GM19238 (cell line): ENCODE data around the gene WIPI1.

ENCODE experiments used
- DNase-seq: peaks from one replicate; pipeline ENCODE4 v3.0.0; 2011; ENCODE audit warnings: low spot score; ENCODE audit not compliant: insufficient read length

WIPI1 gene

DNA sequence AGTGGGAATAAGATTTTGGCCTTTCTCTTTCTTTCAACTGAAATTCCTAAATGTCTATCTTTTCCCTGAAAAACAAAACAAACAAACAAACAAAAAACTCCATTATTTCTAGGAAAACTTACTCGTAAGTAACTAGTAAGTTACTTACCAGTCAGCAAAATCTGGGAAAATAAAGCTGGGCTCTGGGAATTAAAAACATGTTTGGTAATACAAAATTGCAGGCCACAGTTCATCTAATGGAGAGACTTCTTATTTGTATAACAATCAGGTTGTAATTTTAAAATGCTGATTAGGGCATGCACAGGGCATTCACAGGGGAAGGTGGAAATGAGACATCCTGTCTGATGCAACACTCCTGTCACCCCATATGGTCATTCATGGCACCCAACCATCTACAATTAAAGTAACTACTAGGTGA is 3.8 kb upstream of the WIPI1 start:
- no peak for DNase-seq

DNA sequence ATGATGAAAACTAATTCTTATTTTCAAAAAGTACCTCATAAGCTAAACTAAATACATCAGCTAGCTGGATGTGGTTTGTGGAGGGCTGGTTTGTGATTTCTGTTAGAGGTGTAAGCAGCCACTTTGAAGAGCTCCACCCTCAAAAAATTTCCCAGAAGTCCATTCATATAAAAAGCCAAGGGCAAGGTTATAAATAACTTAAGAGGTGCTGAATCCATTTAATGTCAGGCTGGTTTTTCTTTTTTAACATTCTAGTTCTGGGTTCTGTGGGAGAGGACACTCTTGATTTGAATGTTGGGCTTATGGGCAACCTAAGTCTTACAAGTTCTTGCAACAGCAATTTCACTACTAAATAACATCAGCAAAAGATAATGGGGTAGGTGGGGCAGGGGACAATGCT is 3.4 kb upstream of the WIPI1 start:
- no peak for DNase-seq

DNA sequence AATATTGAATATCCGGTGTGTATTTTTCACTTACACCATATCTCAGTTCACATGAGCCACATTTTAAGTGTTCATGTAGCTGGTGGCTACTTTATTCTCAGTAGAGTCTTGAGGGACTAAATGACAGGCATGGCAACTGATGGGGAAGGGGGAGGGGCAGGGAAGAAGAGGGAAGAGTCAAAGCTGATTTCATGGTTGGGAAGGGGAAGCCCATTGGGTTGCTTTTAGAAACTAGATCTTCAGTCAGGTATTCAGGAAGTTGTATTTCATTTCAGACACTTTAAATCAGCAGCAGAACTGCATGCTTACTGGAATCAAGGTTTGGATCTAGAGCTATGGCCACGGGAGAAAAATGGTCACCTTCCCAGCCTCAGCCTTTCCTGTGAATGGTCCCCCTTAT is 2.9 kb upstream of the WIPI1 start:
- DNase-seq, result no peak

DNA sequence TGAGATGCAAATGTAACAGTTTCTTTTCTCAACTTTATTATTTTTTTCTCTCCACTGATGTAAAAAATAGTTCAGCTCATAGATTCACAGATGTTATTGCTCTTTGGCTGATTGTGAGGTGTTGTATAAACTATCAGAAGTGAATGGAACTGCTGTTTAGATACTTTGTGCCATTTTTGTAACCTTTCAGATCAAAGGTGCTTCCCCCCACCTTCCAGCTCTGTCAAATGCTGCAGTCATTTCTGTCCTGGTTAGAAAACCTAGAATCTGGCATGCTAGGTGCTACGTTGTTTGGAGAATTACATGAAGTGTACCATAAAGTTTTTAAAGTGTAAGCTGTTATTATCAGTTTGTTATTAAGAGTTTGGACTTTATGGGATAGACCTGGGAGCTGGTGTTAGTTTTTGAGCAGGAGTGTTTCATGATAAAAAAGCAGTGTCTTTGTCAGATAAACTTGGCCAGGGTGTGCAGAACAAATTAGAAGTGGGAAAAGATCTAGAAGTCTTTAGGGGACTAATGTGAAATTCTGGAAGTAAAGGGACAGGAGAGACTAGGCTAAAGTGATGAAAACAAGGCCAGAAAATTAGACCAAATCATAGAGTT is 1.8 kb upstream of the WIPI1 start:
- DNase-seq, result no peak

DNA sequence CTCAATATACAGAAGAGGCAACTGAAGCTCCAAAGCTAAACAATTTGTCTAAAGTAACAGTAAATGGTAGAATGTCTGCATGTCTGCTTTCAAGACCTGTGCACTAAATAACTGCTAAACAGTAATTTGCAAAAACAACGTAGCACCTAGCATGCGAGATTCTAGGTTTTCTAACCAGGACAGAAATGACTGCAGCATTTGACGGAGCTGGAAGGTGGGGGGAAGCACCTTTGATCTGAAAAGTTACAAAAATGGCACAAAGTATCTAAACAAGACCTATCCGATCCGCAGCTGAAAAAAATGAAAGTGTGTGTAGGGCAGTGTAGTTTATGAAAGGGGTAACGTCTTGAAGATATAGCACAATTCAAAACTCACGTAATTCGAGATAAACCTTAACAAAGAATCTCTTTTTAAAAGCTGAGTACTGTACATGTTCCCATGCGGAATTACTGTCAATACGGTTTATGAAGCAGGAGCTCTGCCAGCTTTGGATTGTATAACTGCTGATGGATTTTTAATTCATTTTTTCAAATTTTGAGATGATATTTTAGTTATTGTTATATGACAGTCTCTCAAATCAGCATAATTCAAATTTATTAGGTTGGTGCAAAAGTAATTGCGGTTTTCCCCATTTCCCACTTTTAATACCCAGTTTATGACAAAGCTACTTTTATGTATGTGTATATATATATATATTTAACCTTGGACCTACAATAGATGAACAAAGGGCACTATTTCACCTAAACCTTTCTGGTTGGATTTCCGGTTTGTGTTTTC is 1.2 kb upstream of the WIPI1 start:
- DNase-seq, result no peak

DNA sequence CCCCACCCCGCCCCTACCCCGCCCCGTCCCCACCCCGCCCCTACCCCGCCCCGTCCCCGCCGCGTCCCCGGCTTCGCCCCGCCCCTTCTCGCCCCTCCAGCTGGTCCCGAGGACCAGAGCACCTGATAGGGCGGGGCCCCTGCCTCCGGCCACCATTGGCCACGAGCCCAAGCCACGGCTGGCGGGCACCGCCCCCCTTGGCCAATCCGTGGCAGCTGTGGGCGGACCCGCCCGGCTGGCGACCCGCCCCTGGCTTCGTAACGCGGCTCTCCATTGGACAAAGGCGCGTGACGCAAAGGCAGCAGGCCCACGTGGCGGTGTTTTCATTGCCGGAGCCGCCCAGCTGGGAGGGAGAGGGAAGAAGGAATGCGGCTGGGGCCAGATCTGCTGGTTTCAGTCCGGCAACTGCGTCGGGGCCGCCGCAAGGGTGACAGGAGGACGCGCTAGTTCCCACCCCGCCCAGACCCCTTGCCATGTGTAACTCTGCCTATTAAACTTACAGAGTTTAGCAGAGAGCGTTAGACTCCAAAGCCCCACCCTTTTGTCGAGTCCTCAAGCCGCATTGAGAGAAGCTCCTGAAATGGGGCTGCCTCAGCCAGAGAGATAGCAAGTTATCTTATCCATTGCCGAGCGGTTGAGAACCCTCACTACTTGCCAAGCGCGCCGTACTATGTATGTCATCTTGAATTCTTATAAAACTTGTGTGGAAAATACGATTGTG is 403 bp upstream of the WIPI1 start:
- peak; percentile 88 for DNase-seq

DNA sequence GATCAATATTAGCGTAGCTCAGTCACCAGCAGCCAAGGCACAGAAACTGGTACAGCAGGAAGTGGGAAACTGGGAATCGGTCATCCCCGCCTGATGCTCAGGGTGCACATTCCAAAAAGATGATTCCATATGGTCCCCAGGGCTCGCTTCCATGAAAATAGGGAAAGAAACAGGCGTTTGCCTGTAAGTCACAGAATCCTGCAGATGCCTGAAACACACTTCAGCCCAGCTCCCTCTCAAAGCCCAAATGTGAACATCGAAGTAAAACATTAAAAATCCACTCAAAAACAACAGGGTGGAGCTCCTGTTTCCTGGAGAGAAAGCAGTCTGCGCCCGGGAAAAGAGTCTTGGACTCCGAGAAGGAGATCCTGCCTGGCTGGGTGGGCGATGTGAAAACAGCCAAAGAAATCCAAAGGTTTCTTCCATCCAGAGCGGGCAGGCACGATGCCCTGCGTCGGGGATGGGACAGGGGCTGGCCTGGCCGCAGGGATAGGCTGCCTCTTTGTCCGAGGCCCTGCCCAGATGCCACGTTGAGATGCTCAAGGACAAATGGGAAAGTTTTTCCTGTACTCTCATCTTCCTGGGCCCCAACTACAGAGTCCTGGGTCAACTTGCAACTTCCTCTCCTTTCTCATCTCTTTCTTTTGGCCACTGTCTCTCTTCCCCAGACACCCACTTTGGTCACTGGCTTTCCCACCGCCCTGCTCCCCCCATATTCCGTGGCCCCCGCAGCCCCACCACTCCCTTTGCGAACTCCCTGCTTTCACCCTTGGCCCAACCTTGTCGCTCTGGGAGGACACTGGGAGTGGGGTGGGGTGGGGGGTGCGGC is 743 bp downstream of the WIPI1 start:
- DNase-seq, result no peak

DNA sequence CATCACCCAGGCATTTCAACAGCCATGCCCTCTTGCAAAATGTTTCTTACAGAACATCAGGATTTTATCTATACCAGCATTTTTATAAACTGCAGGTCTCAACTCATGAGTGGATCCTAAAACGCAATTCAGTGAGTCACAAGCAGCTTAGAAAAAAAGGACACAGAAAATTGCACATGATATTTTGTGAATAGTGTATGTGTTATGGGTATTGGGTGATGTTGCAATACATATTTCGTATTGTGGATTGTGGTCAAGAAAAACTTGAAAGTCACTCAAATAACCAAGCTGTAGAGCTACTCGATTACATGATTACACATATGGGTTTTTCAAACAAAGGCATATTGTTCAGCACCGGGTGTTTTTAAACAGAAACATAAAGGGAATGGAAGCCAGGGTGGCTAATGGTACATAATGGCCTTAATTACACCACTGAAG is 1.4 kb downstream of the WIPI1 start:
- no peak for DNase-seq

DNA sequence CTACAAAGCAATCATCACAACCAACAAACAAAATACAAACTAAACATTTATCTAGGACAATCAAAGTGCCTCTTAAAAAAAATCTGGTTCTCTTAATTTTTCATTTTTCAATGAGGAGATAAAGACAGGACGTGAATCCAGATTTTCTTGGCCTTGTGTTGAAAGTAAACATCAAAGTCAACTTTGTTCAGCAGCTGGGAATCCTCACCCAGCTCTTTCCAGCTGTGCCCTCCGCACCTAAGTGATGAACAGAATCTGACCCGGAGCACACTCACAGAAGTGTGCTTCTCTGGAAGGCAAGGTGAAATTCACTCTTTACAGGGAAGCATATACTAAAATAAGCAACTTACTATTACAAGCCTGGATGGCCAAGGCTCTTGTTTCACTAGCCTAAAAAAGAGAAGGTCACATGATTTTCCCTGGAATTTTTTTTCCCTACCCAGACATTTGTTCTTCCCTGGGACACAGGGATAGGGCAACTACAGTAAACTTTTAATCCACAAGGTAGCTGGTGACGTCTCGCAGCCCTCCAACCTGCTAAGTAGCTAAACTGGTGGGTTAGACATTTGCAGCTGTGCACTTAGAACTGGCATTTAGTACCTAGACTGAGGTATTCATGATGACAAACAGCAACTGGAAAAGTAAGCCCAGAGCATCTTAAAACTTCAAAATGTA is 3.2 kb downstream of the WIPI1 start:
- DNase-seq, result no peak

DNA sequence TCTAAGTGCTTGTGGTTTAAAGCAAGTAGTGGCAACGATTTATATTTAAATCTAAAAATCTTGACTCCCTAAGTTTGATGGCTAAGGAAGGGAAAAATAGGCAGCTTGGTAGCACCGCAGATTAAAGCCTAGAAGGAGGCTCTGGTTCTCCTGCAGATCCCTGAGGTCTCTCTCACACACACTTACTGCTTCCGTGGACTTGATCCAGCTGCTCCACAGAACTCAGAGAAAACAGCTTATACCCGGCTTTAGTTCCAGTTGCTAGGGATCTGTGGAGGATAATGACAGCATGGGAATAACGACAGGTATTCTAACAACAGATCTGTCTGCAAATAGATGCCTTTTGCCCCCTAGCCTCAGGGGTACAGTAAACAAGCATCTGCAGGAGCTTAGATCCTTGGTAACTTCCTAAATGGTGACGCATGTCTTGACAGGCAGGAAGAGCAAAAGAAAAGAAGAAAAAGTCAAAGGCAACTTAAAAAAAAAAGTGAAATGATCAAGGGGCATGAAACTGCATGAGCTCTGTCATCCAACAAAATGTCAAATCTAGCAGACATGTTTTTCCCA is 4.5 kb downstream of the WIPI1 start:
- DNase-seq, result no peak

DNA sequence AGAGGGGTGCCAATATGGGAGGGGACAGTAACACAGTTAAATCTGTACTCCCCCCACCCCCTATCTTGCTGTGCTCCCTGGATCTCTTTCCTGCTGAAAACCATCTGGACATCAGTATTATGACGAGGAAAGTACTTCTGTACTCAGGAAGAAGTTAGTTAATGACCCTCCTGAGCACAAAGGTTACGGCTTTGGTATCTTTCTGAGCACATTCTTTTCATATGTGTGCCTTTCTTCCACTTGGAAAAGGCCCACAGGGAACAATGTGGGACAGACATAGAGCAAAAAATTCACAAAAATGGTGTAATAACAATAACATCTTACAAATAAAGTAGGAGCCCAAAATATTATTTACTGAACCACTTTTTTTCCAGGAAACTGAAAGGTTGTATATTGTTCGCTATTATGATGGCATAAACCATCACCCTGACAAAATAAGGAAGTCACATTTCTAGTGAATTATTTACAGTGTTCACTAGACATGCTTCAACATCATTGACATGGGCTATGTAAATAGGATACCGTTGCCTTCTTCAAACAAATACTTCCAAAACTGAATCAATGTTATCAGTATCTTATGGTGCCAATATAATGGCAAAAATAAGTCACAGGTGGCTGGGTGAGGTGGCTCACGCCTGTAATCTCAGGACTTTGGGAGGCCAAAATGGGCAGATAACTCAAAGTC is 5.5 kb downstream of the WIPI1 start:
- no peak for DNase-seq

DNA sequence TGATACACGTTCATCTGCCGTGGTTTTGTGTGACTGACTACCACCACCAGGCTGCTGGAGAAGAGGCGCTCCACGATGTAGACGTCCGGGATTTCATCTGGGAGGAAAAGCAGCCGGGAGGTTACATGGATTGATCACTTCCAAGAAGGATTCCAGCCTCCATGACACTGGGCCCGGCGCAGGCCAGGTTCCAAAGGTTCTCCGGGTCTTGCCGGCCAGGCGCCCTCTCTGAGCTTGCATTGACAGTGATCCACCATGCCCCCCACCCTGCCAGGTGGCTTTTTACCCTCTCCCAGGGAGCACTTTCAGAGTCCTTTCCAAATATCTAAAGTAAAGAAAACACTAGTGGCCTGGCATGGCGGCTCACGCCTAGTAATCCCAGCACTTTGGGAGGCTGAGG is 6.5 kb downstream of the WIPI1 start:
- DNase-seq, result no peak

DNA sequence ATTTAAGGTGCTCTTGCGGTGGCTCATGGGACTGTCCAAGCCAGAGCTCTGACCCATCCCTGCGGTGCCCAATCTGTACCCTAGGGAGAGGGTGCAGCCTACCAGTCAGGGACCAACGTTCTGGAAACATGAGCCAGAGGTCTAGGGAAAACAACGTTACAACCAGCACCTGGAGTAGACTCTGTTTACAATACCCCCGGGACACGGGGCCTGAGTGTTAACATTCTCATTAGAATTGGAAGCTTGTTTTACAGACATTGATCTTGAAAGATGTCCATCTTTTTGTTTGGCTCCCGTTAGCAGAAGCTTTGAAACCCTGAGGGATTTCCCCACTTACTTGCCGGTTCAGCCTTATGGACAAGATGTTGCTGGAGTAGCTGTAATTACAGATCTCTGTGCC is 6.9 kb downstream of the WIPI1 start:
- no peak for DNase-seq

DNA sequence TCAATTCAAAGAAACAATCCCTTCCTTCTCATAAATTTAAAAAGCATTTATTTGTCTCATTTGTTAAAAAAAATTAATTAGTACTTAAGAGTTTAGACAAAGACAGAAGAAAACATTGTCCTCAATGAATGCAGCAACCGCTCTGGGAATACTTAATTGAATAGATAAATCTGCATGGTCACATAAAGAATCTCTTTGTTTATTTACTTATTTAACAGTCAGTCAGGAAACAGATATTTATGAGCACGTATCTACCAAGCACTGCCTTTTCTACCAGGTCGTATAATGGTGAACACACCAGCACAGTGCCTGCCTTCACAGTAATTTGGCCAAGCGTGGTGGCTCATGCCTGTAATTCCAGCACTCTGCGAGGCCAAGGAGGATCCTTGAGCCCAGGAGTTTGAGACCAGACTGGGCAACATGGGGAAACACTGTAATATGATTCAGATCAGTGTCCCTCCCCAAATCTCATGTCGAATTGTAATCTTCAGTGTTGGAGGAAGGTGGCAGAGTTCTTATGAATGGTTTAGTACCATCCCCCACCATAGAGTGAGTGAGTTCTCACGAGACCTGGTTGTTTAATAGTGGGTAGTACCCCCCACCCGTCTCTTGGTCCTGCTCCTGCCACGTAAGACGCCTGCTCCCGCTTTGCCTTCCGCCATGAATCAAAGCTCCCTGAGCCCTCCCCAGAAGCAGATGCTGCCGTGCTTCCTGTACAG is 8.1 kb downstream of the WIPI1 start:
- DNase-seq, result no peak

DNA sequence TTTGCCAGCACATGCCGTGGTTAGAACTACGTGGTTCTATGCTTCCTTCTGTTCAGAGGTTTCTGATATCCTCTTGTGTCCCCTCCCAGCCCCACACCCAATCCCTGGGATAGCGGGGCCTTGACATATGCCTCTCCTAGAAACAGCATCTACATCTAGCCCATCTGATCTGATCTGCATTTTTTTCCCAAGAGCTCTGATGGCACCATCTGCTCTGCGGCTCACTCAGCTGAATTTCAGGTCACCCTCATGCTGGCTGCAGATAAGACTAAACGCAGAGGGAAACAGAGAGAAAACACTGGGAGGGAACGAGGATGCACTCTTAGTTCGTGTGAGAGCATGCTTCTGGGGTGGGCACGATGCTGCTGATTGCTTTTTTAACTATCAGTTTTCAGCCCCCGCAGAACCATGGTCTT is 10.7 kb downstream of the WIPI1 start:
- DNase-seq, result no peak

DNA sequence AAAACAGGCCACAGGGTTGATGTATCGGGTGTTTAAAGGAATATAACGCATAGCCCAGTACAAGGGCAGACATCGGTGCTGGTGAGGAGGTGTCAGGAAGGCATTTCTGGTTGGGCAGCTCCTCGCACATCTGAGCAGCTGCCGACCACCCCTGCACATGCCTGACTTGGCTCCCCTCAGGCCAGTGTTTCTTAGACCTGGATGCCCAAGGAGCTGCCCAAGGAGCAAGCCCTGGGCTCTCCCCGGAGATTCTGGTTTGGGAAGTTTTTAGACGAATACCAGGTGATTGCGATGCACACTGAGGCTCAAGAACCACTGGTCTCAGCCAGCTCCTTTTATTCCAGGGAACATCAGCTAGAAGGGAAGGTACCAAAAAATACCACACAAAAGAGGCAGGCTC is 11.6 kb downstream of the WIPI1 start:
- DNase-seq, result no peak

DNA sequence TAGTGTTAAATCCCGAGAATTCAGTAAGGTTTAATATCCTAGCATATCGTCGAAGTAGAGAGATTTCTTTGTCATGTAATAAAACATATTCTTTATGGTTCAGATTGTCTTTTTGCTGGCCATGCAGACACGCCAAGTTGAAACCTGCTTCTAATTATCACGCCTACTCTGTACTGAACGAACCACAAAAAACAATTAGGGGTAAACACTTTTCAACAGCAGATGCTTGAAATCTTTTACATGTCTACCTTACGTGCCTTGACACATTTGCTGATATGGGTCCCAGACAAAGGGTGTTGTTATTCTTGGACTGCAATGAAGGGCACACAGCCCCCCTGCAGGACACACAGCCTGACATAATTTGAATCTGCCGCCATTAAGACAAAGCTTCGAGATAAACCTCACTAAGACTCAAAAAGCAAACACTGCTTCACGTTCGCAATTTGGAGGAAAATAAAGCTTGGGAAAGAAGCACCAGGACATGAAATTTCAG is 13.3 kb downstream of the WIPI1 start:
- no peak for DNase-seq

DNA sequence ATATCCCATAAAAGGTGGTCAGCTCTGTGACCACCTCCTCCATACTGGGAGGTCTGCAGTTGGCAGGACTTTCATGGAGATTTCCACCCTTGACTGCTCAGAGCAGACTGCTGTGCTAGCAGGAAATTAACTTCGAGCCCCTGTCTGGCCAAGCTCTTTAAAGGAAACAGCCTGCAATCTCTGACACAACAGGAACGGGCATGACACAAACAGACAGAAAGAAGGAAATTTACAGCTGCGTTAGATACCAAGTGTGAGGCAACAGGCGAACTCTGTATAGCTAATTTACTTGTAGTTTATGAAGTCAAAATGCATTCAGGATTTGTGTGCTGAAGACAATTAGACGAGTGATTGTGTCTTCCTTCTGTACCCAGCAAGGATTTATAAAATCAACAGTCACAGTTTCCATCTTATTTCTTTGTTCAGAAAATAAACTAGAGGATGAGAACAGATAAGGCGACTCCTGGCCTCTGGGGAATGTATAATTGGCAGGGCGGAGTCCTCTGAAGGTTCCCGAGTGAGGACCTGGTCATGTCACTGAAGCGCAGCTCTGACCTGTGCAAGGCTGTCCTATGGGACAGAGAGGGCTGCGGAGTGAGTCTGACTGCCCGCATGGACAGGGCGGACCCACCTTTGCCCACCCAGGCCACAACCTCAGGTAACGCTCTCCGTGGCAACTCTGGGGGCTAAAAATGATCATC is 16.1 kb downstream of the WIPI1 start:
- DNase-seq, result no peak

DNA sequence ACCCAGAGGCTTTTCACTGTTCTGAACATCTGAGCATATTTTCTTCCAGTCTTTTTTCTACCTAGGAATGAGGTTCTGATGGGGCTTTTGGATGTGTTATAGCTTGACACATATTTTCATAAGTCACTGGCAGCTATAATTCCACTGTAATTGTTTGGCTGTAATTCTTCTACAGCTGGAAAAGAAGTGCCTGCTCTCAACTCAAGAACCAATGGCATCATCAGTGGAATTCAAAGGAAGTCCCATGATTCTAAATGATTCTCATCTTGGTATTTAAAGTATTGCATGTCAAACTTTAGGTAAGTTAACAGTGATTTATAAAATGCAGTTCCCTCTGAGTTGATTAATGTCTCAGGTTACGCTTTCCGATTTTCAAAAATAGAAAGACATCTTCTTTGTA is 16.8 kb downstream of the WIPI1 start:
- no peak for DNase-seq
